Measurements from ENCODE around the gene GSN.

Gene GSN

GRCh38 chr9:121273064-121273775, 5.3 kb downstream of the GSN start:
- no peak for DNase-seq

GRCh38 chr9:121274851-121275250, 6.9 kb downstream of the GSN start:
- DNase-seq = no peak

- DNase-seq = no peak
Measured at GRCh38 chr9:121275781-121276658, 8.1 kb downstream of the GSN start.

GRCh38 chr9:121277026-121277425, 9.1 kb downstream of the GSN start:
- DNase-seq = no peak

GRCh38 chr9:121277518-121278295, 9.7 kb downstream of the GSN start:
- no peak for DNase-seq

DNA sequence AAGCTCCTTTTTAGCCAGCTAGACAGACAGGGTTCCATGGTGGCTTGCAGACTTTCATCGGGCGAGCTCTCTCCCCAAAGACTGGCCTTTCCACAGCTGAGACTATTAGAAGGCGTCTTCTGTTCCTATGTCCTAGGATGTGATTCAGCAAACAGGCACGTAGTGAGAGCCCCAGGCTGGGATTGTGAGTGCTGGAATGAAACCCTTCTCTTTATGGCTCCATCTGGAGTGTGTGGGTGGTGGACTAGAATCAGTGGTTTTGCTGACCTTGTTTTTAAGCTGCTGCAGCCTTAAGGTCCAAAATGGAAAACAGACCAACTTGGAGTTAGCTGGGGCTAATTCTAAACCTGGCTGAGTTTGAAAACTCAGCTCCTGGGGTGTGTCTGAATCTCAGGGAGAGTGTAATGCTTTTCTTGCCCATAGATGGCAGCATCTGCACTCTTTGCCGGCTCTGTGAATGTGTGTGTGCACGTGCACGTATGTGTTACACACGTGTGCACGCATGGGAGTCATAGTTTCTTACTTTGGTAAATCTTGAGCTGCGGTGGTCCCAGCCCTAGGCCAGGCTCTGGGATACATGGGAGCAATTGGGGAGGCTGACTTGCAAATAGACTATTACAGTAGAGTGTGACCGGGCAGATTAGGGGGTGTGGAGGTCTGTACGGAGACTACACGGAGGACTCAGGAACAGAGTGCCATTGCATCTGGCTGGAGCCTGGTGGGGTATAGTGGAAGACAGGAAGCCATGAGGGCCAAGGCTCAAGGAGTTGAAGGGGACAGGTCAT, 10.7 kb downstream of the GSN start:
- DNase-seq = peak; percentile 45

DNA sequence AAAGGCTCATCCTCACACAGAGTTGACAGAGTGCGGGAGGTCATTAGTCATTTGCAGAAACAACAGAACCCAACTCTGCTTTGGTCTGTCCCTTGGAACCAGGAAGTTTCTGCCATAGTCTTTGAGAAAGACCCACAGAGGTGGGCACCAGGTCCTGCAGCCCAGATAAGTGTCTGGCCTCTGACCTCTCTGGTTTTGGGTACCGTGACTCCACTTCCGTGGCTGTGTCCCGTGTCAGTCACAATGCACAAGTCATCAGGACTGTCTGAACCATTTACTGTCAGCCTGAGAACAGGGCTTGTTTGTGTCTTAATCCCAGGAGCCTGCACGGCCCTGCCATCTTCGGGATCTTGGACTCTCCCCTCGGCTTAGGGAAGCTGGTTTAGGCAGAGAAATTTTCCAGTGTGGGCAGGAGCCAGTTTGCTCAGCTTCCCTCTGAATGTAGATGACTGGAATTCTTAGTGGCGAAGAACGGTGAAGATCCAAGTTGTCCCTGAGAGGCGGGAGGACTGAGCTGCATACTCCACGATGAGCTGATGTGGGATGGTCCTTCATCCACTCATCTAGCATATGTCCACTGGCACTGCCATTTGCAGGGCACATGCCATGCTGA, 11.9 kb downstream of the GSN start:
- no peak for DNase-seq

- no peak for DNase-seq
Measured at GRCh38 chr9:121280715-121281613, 13.0 kb downstream of the GSN start.

GRCh38 chr9:121281614-121282276, 13.8 kb downstream of the GSN start:
- DNase-seq = no peak

DNA sequence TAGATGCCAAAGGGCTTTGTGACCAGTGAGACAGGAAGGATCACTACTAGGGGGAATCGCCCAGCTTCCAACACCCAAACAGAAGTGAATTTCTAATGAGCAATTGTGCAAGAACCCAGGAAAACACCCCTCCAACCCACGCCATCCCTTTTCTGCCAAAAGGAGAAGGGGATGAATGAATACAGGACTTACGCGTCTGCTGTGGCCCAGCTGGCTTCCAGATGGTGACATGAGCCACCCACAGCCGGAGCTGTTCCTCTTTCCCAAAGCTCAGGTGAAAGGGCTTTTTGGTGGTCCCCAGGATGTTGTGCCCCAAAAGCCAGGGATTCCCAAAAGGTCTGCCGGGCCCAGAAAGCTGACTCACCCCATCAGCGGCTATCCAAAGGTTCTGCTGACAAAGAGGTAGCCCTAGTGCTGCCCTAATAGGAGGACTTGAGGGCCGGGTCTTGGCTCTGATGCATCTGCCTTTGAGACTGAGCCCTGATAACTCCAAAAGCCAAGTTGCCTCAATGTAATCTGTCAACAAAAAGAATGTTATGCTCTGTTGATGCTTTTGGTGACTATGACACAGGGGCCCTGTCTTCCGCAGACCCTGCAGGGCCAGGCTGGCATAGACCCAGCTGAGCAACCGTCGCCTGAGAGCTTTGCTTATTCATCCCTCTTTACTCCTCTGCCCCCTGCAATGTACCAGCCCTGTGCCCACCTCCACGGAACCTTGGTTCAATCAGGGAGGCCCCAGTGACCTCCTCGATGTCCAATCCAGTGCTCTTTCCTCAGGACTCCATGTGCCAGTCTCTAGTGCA, 14.5 kb downstream of the GSN start:
- DNase-seq = no peak

- no peak for DNase-seq
Measured at GRCh38 chr9:121283080-121283398, 15.1 kb downstream of the GSN start.

GRCh38 chr9:121283856-121284732, 16.1 kb downstream of the GSN start:
- DNase-seq = no peak

DNA sequence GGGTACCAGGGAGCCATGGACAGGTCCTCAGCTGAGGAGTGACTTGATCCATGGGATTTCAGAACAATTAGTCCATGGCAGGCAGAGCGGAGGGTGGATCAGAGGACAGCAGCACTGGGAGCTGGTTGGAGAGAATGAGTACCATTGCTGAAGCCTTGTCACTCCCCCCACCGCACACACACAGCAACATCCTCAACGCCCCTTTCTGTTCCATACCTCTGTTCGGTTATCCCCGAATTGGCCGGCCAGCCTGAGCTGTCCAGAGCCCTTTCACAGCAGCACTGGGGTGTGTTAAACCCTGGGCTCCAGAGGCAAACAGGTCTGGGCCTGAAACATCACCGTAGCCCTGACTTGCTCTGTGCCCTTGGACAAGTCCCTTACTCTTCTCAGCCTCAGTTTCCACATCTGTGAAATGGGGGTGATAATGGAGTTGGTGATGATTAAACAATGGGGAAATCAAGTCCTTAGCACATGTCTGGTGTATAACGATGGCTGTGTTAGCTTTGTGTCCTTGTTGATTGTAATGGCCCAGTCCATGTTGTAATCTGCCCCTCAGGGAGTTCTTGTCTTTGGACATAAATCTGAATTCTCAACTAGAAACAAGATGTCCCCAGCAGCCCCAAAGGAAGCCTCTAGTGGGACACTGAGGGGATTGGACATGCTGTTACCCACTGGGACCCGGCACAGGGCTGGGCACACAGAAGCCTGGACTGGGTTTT, 16.9 kb downstream of the GSN start:
- DNase-seq = no peak

- no peak for DNase-seq
Measured at GRCh38 chr9:121285835-121286687, 18.1 kb downstream of the GSN start.

GRCh38 chr9:121286688-121286972, 18.7 kb downstream of the GSN start:
- no peak for DNase-seq

- DNase-seq = no peak
Measured at GRCh38 chr9:121286973-121287741, 19.2 kb downstream of the GSN start.

DNA sequence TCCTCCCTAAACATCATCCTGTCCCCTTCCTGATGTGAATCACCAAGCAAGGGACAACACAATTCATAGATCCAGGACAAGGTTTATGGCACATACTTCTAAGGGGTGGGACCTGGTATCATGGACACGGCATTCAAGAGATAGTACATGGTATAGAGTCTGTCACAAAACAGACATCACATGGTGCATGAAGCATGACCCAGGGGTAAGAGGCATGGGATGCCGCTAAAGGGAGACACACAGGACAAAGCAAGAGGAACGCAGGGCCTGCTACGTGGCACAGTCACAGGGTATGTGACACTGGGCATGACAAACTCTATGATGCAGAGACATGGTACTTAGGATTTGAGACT, 20.7 kb downstream of the GSN start:
- DNase-seq = no peak
